HUES64 (cell line): ENCODE data around the gene KIDINS220.
"Not testable (repeated sequence)": the region's sequence is repeated elsewhere in the genome, so short reads cannot be mapped to it uniquely, and the experiment has no call there.

Source experiments
- H3K27ac ChIP-seq: 2 replicates; pipeline ENCODE4 v1.7.0; 2013; ENCODE audit warnings: low read depth, low read length, inconsistent platforms
- H3K27me3 ChIP-seq: 2 replicates; pipeline ENCODE4 v1.6.1; 2013; ENCODE audit warnings: mild to moderate bottlenecking, low read length; ENCODE audit not compliant: insufficient read depth
- H3K36me3 ChIP-seq: 2 replicates; pipeline ENCODE4 v1.6.1; 2013; ENCODE audit warnings: mild to moderate bottlenecking, low read length; ENCODE audit not compliant: insufficient read depth
- H3K4me1 ChIP-seq: 2 replicates; pipeline ENCODE4 v1.6.1; 2013; ENCODE audit warnings: mild to moderate bottlenecking, low read length, moderate library complexity; ENCODE audit not compliant: insufficient read depth
- H3K4me3 ChIP-seq: 2 replicates; pipeline ENCODE4 v1.5.1; 2013; ENCODE audit warnings: mild to moderate bottlenecking, low read length, moderate library complexity
- H3K9ac ChIP-seq: 2 replicates; pipeline ENCODE4 v1.6.1; 2013; ENCODE audit warnings: mild to moderate bottlenecking, low read depth, low read length
- H3K9me3 ChIP-seq: 2 replicates; pipeline ENCODE4 v1.6.1; 2013; ENCODE audit warnings: low read depth, low read length; ENCODE audit not compliant: insufficient read depth
- WGBS: fragments of 150-250, 120-280 bp; methylation state at CpG from one replicate; pipeline ENCODE4 v1.1.7; 2013; ENCODE audit warnings: missing lambda C conversion rate; 5-methylcytosine and 5-hydroxymethylcytosine counted together

KIDINS220 gene

GRCh38 chr2:8743261-8743660, 94.2 kb downstream of the KIDINS220 start:
- no peaks in the 10 kb centered on the region for H3K4me1 ChIP-seq
- no peak overlapping the region for H3K9ac ChIP-seq
- no peak overlapping the region for H3K4me3 ChIP-seq
- no peaks in the 10 kb centered on the region for H3K9me3 ChIP-seq
- H3K27ac ChIP-seq, result no peak overlapping the region
- 94% methylated on average over 6 of the region's 6 CpGs for WGBS
- H3K27me3 ChIP-seq, result no peaks in the 10 kb centered on the region
- peaks cover 3% of the 10 kb centered on the region; the same call in 1 of the 2 replicates for H3K36me3 ChIP-seq

- no peak overlapping the region for H3K27ac ChIP-seq
- WGBS, result 95% methylated on average over 3 of the region's 4 CpGs
- no peaks in the 10 kb centered on the region for H3K9me3 ChIP-seq
Measured at GRCh38 chr2:8740136-8740535, 97.3 kb downstream of the KIDINS220 start.

GRCh38 chr2:8737571-8738175, 99.7 kb downstream of the KIDINS220 start:
- Histone ChIP-seq H3K27me3 (no peaks in the 10 kb centered on the region), H3K4me3 (no peak overlapping the region), H3K36me3 (peaks cover 20% of the 10 kb centered on the region), H3K9me3 (no peaks in the 10 kb centered on the region), H3K4me1 (no peaks in the 10 kb centered on the region), H3K9ac (no peak overlapping the region), H3K27ac (no peak overlapping the region)
- WGBS, result 91% methylated on average over 2 of the region's 2 CpGs

More at GRCh38 chr2:8740136-8740535, 97.3 kb downstream of the KIDINS220 start:
- H3K27me3 ChIP-seq, result no peaks in the 10 kb centered on the region
- H3K9ac ChIP-seq, result no peak overlapping the region
- H3K36me3 ChIP-seq, result 0 out of 2 replicates have a peak, but pooled peaks cover 3% of the 10 kb centered on the region
- no peak overlapping the region for H3K4me3 ChIP-seq
- H3K4me1 ChIP-seq, result no peaks in the 10 kb centered on the region

- WGBS, result 93% methylated on average over 10 of the region's 10 CpGs
- H3K36me3 ChIP-seq, result peaks cover 43% of the 10 kb centered on the region
- H3K27me3 ChIP-seq, result no peaks in the 10 kb centered on the region
- H3K9ac ChIP-seq, result no peak overlapping the region
- no peak overlapping the region for H3K4me3 ChIP-seq
- H3K9me3 ChIP-seq, result no peaks in the 10 kb centered on the region
- H3K4me1 ChIP-seq, result 0 out of 2 replicates have a peak, but pooled peaks cover 4% of the 10 kb centered on the region
- no peak overlapping the region for H3K27ac ChIP-seq
Measured at GRCh38 chr2:8732601-8733000, 104.8 kb downstream of the KIDINS220 start.

GRCh38 chr2:8729939-8730338, 107.5 kb downstream of the KIDINS220 start:
- H3K36me3 ChIP-seq, result peaks cover 43% of the 10 kb centered on the region
- no peak overlapping the region for H3K9ac ChIP-seq
- H3K9me3 ChIP-seq, result no peaks in the 10 kb centered on the region
- H3K27ac ChIP-seq, result no peak overlapping the region
- no peak overlapping the region for H3K4me3 ChIP-seq
- no peaks in the 10 kb centered on the region for H3K27me3 ChIP-seq
- H3K4me1 ChIP-seq, result 0 out of 2 replicates have a peak, but pooled peaks cover 4% of the 10 kb centered on the region
- 92% methylated on average over 9 of the region's 9 CpGs for WGBS

GRCh38 chr2:8729101-8729500, 108.3 kb downstream of the KIDINS220 start:
- not testable (repeated sequence) for H3K4me1 ChIP-seq, H3K9me3 ChIP-seq, H3K27me3 ChIP-seq, H3K4me3 ChIP-seq, H3K9ac ChIP-seq, H3K27ac ChIP-seq
- WGBS, result 96% methylated on average over 5 of the region's 5 CpGs
- peaks cover 37% of the 10 kb centered on the region for H3K36me3 ChIP-seq

GRCh38 chr2:8728305-8729015, 109.0 kb downstream of the KIDINS220 start:
- H3K27me3 ChIP-seq, result no peaks in the 10 kb centered on the region
- 97% methylated on average over 7 of the region's 7 CpGs for WGBS
- no peak overlapping the region for H3K4me3 ChIP-seq
- H3K9me3 ChIP-seq, result no peaks in the 10 kb centered on the region
- no peak overlapping the region for H3K9ac ChIP-seq
- H3K27ac ChIP-seq, result no peak overlapping the region
- H3K4me1 ChIP-seq, result 0 out of 2 replicates have a peak, but pooled peaks cover 4% of the 10 kb centered on the region
- peaks cover 31% of the 10 kb centered on the region for H3K36me3 ChIP-seq

GRCh38 chr2:8725838-8726237, 111.6 kb downstream of the KIDINS220 start:
- H3K27ac ChIP-seq, result no peak overlapping the region
- no peaks in the 10 kb centered on the region for H3K9me3 ChIP-seq
- H3K36me3 ChIP-seq, result peaks cover 6% of the 10 kb centered on the region
- 98% methylated on average over 7 of the region's 7 CpGs for WGBS
- no peak overlapping the region for H3K4me3 ChIP-seq
- no peak overlapping the region for H3K9ac ChIP-seq
- H3K27me3 ChIP-seq, result no peaks in the 10 kb centered on the region
- H3K4me1 ChIP-seq, result 0 out of 2 replicates have a peak, but pooled peaks cover 4% of the 10 kb centered on the region

- Histone ChIP-seq H3K27ac (no peak overlapping the region), H3K9ac (no peak overlapping the region), H3K4me3 (no peak overlapping the region), H3K4me1 (no peaks in the 10 kb centered on the region), H3K36me3 (no peaks in the 10 kb centered on the region), H3K27me3 (no peaks in the 10 kb centered on the region), H3K9me3 (no peaks in the 10 kb centered on the region)
- WGBS, result 91% methylated on average over 10 of the region's 10 CpGs
Measured at GRCh38 chr2:8722986-8723385, 114.4 kb downstream of the KIDINS220 start.

- WGBS, result 93% methylated on average over 3 of the region's 3 CpGs
Measured at GRCh38 chr2:8721410-8721809, 116.0 kb downstream of the KIDINS220 start.

GRCh38 chr2:8720741-8721140, 116.7 kb downstream of the KIDINS220 start:
- no peaks in the 10 kb centered on the region for H3K36me3 ChIP-seq
- H3K9me3 ChIP-seq, result no peaks in the 10 kb centered on the region
- H3K9ac ChIP-seq, result no peak overlapping the region
- H3K27ac ChIP-seq, result no peak overlapping the region
- WGBS, result 86% methylated on average over 3 of the region's 3 CpGs
- no peak overlapping the region for H3K4me3 ChIP-seq
- H3K4me1 ChIP-seq, result no peaks in the 10 kb centered on the region
- H3K27me3 ChIP-seq, result no peaks in the 10 kb centered on the region

More at GRCh38 chr2:8721410-8721809, 116.0 kb downstream of the KIDINS220 start:
- Histone ChIP-seq H3K36me3 (no peaks in the 10 kb centered on the region), H3K27ac (no peak overlapping the region), H3K9ac (no peak overlapping the region), H3K27me3 (no peaks in the 10 kb centered on the region), H3K9me3 (no peaks in the 10 kb centered on the region), H3K4me3 (no peak overlapping the region), H3K4me1 (no peaks in the 10 kb centered on the region)
